NAMALWA (cell line): Measurements from ENCODE around the gene EFNB2.

Source experiments
- DNase-seq: peaks from one replicate; pipeline ENCODE4 v3.0.0-alpha.2; 2015; ENCODE audit warnings: low spot score

EFNB2 gene

GRCh38 chr13:106535552-106536243 is at the start of gene EFNB2:
EFNB2 (minus strand) TSS chr13:106535662; CDS start chr13:106534964, 698 bp downstream.
- DNase-seq, result peak; percentile 75

GRCh38 chr13:106581225-106581624 is 45.8 kb upstream of the EFNB2 start:
- no peak for DNase-seq

GRCh38 chr13:106575896-106576295 is 40.4 kb upstream of the EFNB2 start:
- DNase-seq, result no peak

- DNase-seq, result no peak
These were observed 38.4 kb upstream of the EFNB2 start for GRCh38 chr13:106573868-106574267.

- no peak for DNase-seq
These were observed 37.9 kb upstream of the EFNB2 start for GRCh38 chr13:106573284-106573846.

GRCh38 chr13:106570299-106570852 is 34.9 kb upstream of the EFNB2 start:
- DNase-seq, result peak; percentile 83

- DNase-seq, result no peak
These were observed 34.0 kb upstream of the EFNB2 start for GRCh38 chr13:106569233-106570095.

GRCh38 chr13:106568299-106569003 is 33.0 kb upstream of the EFNB2 start:
- no peak for DNase-seq

GRCh38 chr13:106567474-106568298 is 32.2 kb upstream of the EFNB2 start, which contains the start of gene ARGLU1:
ARGLU1 (minus strand) TSS chr13:106568137; CDS start chr13:106567919, 218 bp downstream.
- peak; percentile 97 for DNase-seq

- peak; percentile 79 for DNase-seq
These were observed 31.4 kb upstream of the EFNB2 start for GRCh38 chr13:106566641-106567473.

- DNase-seq, result peak; percentile 25
These were observed 29.8 kb upstream of the EFNB2 start for GRCh38 chr13:106565127-106565775.

- DNase-seq, result no peak
These were observed 26.8 kb upstream of the EFNB2 start for GRCh38 chr13:106562301-106562700.

- DNase-seq, result no peak
These were observed 26.2 kb upstream of the EFNB2 start for GRCh38 chr13:106561551-106562170.

GRCh38 chr13:106560821-106561220 is 25.4 kb upstream of the EFNB2 start:
- no peak for DNase-seq

GRCh38 chr13:106558527-106558926 is 23.1 kb upstream of the EFNB2 start:
- DNase-seq, result no peak

- DNase-seq, result no peak
These were observed 20.3 kb upstream of the EFNB2 start for GRCh38 chr13:106555631-106556328.

GRCh38 chr13:106551751-106552150 is 16.3 kb upstream of the EFNB2 start:
- DNase-seq, result no peak

- DNase-seq, result no peak
These were observed 15.9 kb upstream of the EFNB2 start for GRCh38 chr13:106551350-106551749.
